DND-41 (cell line): Measurements from ENCODE around the gene STOML1.

Source experiments
- EZH2 ChIP-seq: IDR thresholded peaks from 3 replicates; pipeline ENCODE4 v1.6.1; 2012; ENCODE audit warnings: borderline replicate concordance, low read depth, mild to moderate bottlenecking, moderate library complexity, low read length, inconsistent platforms; ENCODE audit not compliant: severe bottlenecking
- TF ChIP-seq, protein P1 (sequence below): IDR thresholded peaks from 2 replicates; pipeline ENCODE4 v1.5.1; 2012; ENCODE audit warnings: borderline replicate concordance, low read length, moderate library complexity, mild to moderate bottlenecking; ENCODE audit not compliant: poor library complexity, severe bottlenecking; ENCODE audit errors: extremely low read depth

DNA sequence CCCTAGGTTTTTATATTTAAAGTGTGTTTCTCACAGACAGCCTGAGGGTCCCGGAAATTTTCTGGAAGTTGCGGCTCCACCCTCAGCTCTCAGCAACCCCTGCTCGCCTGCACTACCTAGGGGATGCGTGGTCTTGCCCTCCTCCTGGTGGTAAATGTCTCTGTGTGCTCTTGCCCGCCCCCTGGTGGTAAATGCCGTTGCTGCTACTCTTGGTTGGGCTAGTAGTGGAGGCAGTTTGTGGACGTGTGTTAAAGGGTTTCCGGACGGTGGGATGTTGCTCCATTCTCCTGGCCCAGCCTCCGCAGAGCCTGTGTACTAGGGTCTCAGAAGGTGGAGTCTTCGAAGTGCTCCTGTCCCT is 27.4 kb downstream of the STOML1 start:
- TF ChIP-seq, protein P1, sequence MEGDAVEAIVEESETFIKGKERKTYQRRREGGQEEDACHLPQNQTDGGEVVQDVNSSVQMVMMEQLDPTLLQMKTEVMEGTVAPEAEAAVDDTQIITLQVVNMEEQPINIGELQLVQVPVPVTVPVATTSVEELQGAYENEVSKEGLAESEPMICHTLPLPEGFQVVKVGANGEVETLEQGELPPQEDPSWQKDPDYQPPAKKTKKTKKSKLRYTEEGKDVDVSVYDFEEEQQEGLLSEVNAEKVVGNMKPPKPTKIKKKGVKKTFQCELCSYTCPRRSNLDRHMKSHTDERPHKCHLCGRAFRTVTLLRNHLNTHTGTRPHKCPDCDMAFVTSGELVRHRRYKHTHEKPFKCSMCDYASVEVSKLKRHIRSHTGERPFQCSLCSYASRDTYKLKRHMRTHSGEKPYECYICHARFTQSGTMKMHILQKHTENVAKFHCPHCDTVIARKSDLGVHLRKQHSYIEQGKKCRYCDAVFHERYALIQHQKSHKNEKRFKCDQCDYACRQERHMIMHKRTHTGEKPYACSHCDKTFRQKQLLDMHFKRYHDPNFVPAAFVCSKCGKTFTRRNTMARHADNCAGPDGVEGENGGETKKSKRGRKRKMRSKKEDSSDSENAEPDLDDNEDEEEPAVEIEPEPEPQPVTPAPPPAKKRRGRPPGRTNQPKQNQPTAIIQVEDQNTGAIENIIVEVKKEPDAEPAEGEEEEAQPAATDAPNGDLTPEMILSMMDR: peak; percentile 98
- no peak for TF ChIP-seq EZH2
